ENCODE results near the gene STT3B. TPM values are rescaled to one million over a fixed set of nuclear protein-coding genes. Genes with fewer than 3 reads are reported as not detected.

Gene STT3B
- total and polyA plus RNA-seq, 2 of the 4 experiments (the other 2 are of a cell fraction), result 45.5 to 86.4 TPM

GRCh38 chr3:31579828-31580227 is 47.1 kb downstream of the STT3B start:
- BruUV-seq (replicated peaks), result no TSS peak
- Histone ChIP-seq H3K27ac (ENCODE audit: insufficient read depth, low read length) (no peak overlapping the region), H3K23ac (ENCODE audit: low read depth, low read length) (no peak overlapping the region), H4K91ac (ENCODE audit: insufficient read depth, low read depth, low read length) (no peak overlapping the region), H4K8ac (ENCODE audit: low read depth in 2 of 2, low read length in 2 of 2) (no peak overlapping the region), H2BK5ac (ENCODE audit: low read depth, low read length, poor library complexity, severe bottlenecking) (no peak overlapping the region), H2AK5ac (ENCODE audit: low read depth, low read length) (no peak overlapping the region), H3K9me3 (ENCODE audit: control insufficient read depth, insufficient read depth, low read length) (no peaks in the 10 kb centered on the region), H3K79me1 (ENCODE audit: low read depth in 1 of 2, low read length in 2 of 2) (peaks cover 15 to 21% of the 10 kb centered on the region in 2 experiments), H3K4ac (ENCODE audit: low read depth, low read length) (no peak overlapping the region), H3K4me1 (ENCODE audit: control insufficient read depth, insufficient read depth, low read length) (no peaks in the 10 kb centered on the region), H2AFZ (replicated peaks; ENCODE audit: low read length, poor library complexity) (no peak overlapping the region), H3K9ac (ENCODE audit: low read depth, low read length) (no peak overlapping the region), H3K36me3 (ENCODE audit: control insufficient read depth, insufficient read depth, low read length) (peaks cover 1% of the 10 kb centered on the region; the same call in 1 of the 2 replicates), H3K56ac (ENCODE audit: extremely low read depth, insufficient read depth, low read length) (no peak overlapping the region), H4K5ac (ENCODE audit: low read depth, low read length) (no peak overlapping the region), H3K14ac (replicated peaks; ENCODE audit: low read depth, low read length) (no peak overlapping the region), H3K18ac (ENCODE audit: low read depth, low read length) (no peak overlapping the region), H4K20me1 (ENCODE audit: insufficient read depth, low read length) (peaks cover 9% of the 10 kb centered on the region; the same call in 1 of the 2 replicates), H2BK20ac (ENCODE audit: low read depth, low read length) (no peak overlapping the region), H2AK9ac (replicated peaks; ENCODE audit: low read depth, low read length, poor library complexity) (no peak overlapping the region), H3K9me1 (ENCODE audit: insufficient read depth, low read length) (no peaks in the 10 kb centered on the region; the same call in 1 of the 2 replicates), H3K27me3 (ENCODE audit: control insufficient read depth, insufficient read depth, low read length) (no peaks in the 10 kb centered on the region), H3K4me2 (ENCODE audit: low read depth, low read length) (no peak overlapping the region), H2BK15ac (ENCODE audit: low read depth, low read length) (no peak overlapping the region), H2BK120ac (ENCODE audit: low read depth, low read length) (no peak overlapping the region), H3K4me3 (ENCODE audit: insufficient read depth, low read depth, low read length) (no peak overlapping the region)
- ATAC-seq (ENCODE audit: low read depth), result no peak
- dilution Hi-C loops (cut with HindIII; ENCODE audit: low sequenced_read_pairs, unreplicated experiment), result no loop called here
- ChIA-PET POLR2A (ENCODE audit: unreplicated experiment) (no interaction called here), CTCF (interaction anchor here (0.8 kb wide), 1 partner anchor 1626 kb away, joined by 3 read pairs; no protein-coding TSS in a partner anchor)
- TF ChIP-seq POLR2A (IDR thresholded peaks at IDR 0.05; ENCODE audit: low read depth, low read length), result no peak
- 100% methylated on average over 1 of the region's 7 CpGs; no CpG with 5 or more reads in 1 of the 2 experiments for whole genome bisulfite sequencing, 2 experiments (ENCODE audit: extremely low coverage in 2 of 2, insufficient read length in 1 of 2)
- DNase-seq, result no peak
- in situ Hi-C loops (cut with MboI; ENCODE audit: low sequenced_read_pairs), result no loop called here
- intact Hi-C loops (cut with micrococcal nuclease), result no loop called here
